Lower lobe of right lung (tissue), 2 donors: ENCODE data around the gene ZDHHC3. TPM values are rescaled to one million over a fixed set of nuclear protein-coding genes. Genes with fewer than 3 reads are reported as not detected.

ENCODE experiments used
- ATAC-seq, 2 donors: fragments of 200-7000 bp; cut with Tn5 transposase; one replicate each; pipeline ENCODE4 v1.9.1; 2020 to 2022; ENCODE audit warnings: mild to moderate bottlenecking in 2 of 2, moderate library complexity in 2 of 2
- DNase-seq: peaks from one replicate; pipeline ENCODE4 v3.0.0-alpha.2; 2020
- H3K27ac ChIP-seq: fragments of 200-600 bp; one replicate; pipeline ENCODE4 v1.8.0; 2022
- H3K27me3 ChIP-seq: fragments of 200-600 bp; one replicate; pipeline ENCODE4 v1.8.0; 2022; ENCODE audit warnings: low read depth
- H3K36me3 ChIP-seq: fragments of 200-600 bp; one replicate; pipeline ENCODE4 v1.8.0; 2022; ENCODE audit warnings: mild to moderate bottlenecking
- H3K4me1 ChIP-seq: fragments of 200-600 bp; one replicate; pipeline ENCODE4 v1.8.0; 2022
- H3K4me3 ChIP-seq: fragments of 200-600 bp; one replicate; pipeline ENCODE4 v1.8.0; 2022; ENCODE audit warnings: mild to moderate bottlenecking
- H3K9me3 ChIP-seq: fragments of 200-600 bp; one replicate; pipeline ENCODE4 v1.8.0; 2022
- CTCF ChIP-seq: fragments of 200-600 bp; IDR thresholded peaks from one replicate; pipeline ENCODE4 v1.8.0; 2022; ENCODE audit warnings: antibody characterized with exemption, mild to moderate bottlenecking
- intact Hi-C: fragments of 100-400 bp; cut with DNase I; formaldehyde crosslinking; loops from one replicate; pipeline ENCODE4 v1.11.0; 2022
- total RNA-seq: library from RNA; stranded (reverse); fragmentation: NEBNext Ultra II Directional; extraction: Animal tissue kit (Norgen Biotek cat#: 25700); gene quantifications from one replicate; pipeline ENCODE4 v1.2.1, GENCODE V29; 2021
- donor health status: DM: no; HTN: yes; CAD: no; lungs with severe emphysema.

The ZDHHC3 gene
- total RNA-seq, 1 donor from 2014 or later: 110 TPM

DNA sequence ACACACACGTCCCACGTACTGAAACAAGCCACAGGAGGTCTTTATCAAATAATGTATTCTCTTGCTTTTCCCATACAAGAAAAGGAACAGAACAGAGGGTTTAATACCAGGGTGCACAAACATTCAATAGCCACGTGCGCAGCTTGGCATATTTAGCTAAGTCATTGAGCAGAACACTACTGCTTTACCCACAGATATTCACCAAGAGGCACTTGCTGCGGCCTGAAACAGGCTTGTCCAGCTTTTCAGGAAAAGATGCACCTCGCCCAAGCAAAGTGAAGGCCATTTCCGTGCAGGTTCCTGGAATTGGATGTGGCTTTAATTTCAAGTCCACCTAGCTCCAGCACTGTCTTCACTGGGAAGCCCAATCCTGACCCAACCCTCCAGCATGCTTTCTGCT, 17.6 kb downstream of the ZDHHC3 start:
- Histone ChIP-seq H3K4me1 (peaks cover 65% of the 10 kb centered on the region), H3K36me3 (peaks cover 16% of the 10 kb centered on the region), H3K27me3 (no peaks in the 10 kb centered on the region), H3K9me3 (no peaks in the 10 kb centered on the region), H3K27ac (no peak overlapping the region), H3K4me3 (no peak overlapping the region)
- no peak for TF ChIP-seq CTCF
- peak; percentile 25 to 47 for ATAC-seq
- intact Hi-C loops: no loop called here
- no peak for DNase-seq

DNA sequence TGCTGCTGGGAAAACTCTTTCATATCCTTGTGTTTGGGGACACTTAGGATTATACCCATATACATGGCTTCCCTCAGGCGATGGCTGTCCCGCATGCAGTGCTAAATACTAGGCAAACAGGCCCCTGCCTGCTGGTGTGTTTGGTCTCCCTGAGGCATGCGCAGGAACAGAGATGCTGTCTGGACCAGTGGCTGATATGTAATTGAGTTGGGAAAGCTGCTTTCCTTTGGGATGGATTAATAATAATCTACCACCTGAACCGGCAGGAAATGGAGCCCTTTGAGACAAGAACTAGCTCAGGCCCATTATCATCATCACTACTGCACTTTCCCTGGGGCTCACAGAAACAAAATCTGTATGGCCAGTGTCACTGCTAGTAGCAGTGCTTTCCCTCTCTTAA, 18.0 kb downstream of the ZDHHC3 start:
- Histone ChIP-seq H3K27me3 (no peaks in the 10 kb centered on the region), H3K36me3 (peaks cover 19% of the 10 kb centered on the region), H3K27ac (no peak overlapping the region), H3K4me1 (peaks cover 61% of the 10 kb centered on the region), H3K4me3 (no peak overlapping the region), H3K9me3 (no peaks in the 10 kb centered on the region)
- no peak for ATAC-seq
- TF ChIP-seq CTCF: no peak
- no peak for DNase-seq
- intact Hi-C loops: no loop called here

- intact Hi-C loops: no loop called here
- no peak for TF ChIP-seq CTCF
- Histone ChIP-seq H3K27ac (no peak overlapping the region), H3K4me3 (no peak overlapping the region), H3K27me3 (no peaks in the 10 kb centered on the region), H3K4me1 (peaks cover 50% of the 10 kb centered on the region), H3K9me3 (no peaks in the 10 kb centered on the region), H3K36me3 (peaks cover 19% of the 10 kb centered on the region)
- no peak for ATAC-seq
- DNase-seq: no peak
Observed at GRCh38 chr3:44955917-44956316, 20.1 kb downstream of the ZDHHC3 start.

DNA sequence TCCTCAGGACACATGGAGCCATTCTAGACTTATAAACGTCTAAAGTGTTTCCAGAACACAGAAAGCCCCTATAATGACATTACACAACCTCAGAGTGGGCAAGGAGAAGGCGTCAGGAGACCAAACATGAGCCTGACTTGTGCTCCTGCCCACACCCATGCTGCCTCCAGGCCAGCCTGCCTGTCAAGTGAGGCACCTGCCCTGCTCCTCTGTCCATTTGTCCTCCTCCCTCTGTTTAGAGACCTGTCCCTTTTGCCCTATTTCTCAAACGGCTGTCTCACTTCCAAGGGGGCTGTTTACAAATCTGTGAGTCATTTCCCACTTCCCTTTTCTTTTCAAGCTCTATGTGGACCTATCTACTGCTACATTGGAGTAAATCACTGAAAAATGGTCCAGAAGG, 21.0 kb downstream of the ZDHHC3 start:
- Histone ChIP-seq H3K9me3 (no peaks in the 10 kb centered on the region), H3K4me3 (no peak overlapping the region), H3K4me1 (peaks cover 42% of the 10 kb centered on the region), H3K36me3 (peaks cover 19% of the 10 kb centered on the region), H3K27me3 (no peaks in the 10 kb centered on the region), H3K27ac (peak overlapping the region; percentile 69)
- ATAC-seq: peak; percentile 53 to 74
- intact Hi-C loops: no loop called here
- no peak for DNase-seq
- no peak for TF ChIP-seq CTCF

DNA sequence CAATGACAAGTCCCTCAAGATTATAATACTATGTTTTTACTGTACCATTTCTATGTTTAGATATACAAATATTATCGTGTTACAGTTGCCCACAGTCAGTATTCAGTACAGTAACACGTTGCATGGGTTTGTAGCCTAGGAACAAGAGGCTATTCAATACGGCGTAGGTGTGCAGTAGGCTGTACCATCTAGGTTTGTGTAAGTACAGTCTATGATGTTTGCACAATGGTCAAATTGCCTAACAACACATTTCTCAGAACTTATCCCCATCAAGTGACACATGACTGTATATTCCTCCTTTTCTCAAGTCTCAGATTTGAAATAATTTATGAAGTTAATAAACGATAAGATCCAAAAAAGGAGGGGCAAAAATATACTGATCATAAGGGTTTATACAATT, 21.7 kb downstream of the ZDHHC3 start:
- Histone ChIP-seq H3K4me3 (no peak overlapping the region), H3K27me3 (no peaks in the 10 kb centered on the region), H3K4me1 (peaks cover 37% of the 10 kb centered on the region), H3K9me3 (no peaks in the 10 kb centered on the region), H3K36me3 (peaks cover 19% of the 10 kb centered on the region), H3K27ac (peak overlapping the region; percentile 69)
- TF ChIP-seq CTCF: no peak
- intact Hi-C loops: no loop called here
- DNase-seq: no peak
- peak; percentile 82 to 87 for ATAC-seq

DNA sequence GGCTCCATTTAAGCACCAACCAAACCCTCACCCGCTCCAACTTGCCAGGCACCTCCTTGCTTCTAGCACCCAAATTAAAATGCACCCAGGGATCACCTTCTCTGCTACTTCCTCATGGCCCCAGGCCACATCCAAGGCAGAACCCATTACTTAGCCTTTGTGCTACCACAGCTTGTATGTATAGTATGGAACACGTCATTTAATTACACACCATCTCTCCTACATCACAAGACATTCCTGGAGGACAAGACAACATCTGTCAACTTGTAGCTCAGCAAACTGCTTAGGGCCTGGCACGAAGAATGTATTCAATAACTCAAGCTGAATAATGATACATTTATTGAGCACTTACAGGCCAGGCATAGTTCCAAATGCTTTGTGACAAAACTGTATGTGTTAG, 23.3 kb downstream of the ZDHHC3 start:
- intact Hi-C loops: no loop called here
- no peak overlapping the region for H3K4me3 ChIP-seq
- H3K27me3 ChIP-seq: no peaks in the 10 kb centered on the region
- no peaks in the 10 kb centered on the region for H3K9me3 ChIP-seq
- no peak for DNase-seq
- ATAC-seq: no peak
- no peak for TF ChIP-seq CTCF
- peaks cover 7% of the 10 kb centered on the region for H3K36me3 ChIP-seq
- H3K27ac ChIP-seq: no peak overlapping the region
- H3K4me1 ChIP-seq: peaks cover 36% of the 10 kb centered on the region
